ENCODE data around the gene LILRA6.
A peak's percentile ranks its signal among the peaks of the same experiment; 100 is the strongest.

DNA sequence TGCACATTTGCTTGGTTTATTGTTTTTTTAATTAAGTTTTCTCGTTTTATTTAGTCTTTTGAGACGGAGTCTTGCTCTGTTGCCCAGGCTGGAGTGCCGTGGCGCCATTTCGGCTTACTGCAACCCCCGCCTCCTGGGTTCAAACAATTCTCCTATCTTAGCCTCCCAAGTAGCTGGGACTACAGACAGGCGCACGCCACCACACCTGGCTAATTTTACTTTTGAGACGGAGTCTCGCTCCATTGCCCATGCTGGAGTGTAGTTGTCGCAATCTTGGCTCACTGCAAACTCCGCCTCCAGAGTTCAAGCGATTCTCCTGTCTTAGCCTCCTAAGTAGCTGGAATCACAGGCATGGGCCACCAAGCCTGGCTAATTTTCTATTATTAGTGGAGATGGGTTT, 40.6 kb downstream of the LILRA6 start:
- TF ChIP-seq, protein P1, sequence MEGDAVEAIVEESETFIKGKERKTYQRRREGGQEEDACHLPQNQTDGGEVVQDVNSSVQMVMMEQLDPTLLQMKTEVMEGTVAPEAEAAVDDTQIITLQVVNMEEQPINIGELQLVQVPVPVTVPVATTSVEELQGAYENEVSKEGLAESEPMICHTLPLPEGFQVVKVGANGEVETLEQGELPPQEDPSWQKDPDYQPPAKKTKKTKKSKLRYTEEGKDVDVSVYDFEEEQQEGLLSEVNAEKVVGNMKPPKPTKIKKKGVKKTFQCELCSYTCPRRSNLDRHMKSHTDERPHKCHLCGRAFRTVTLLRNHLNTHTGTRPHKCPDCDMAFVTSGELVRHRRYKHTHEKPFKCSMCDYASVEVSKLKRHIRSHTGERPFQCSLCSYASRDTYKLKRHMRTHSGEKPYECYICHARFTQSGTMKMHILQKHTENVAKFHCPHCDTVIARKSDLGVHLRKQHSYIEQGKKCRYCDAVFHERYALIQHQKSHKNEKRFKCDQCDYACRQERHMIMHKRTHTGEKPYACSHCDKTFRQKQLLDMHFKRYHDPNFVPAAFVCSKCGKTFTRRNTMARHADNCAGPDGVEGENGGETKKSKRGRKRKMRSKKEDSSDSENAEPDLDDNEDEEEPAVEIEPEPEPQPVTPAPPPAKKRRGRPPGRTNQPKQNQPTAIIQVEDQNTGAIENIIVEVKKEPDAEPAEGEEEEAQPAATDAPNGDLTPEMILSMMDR (IDR thresholded peaks at IDR 0.05; ENCODE audit: control extremely low read depth in 1 of 3, insufficient read depth in 1 of 3, low read depth in 1 of 3, low read length in 3 of 3), result no peak
- no peak for TF ChIP-seq POLR2AphosphoS5 (IDR thresholded peaks at IDR 0.05; ENCODE audit: low read depth, low read length)
- TF ChIP-seq EZH2 (IDR thresholded peaks at IDR 0.05; ENCODE audit: low read depth, low read length, severe bottlenecking), result no peak
- no peak for TF ChIP-seq BCL11A (IDR thresholded peaks at IDR 0.05; ENCODE audit: low read depth in 2 of 2, low read length in 2 of 2)
- no peak for TF ChIP-seq RNF2 (IDR thresholded peaks at IDR 0.05; ENCODE audit: borderline replicate concordance, low read depth, low read length, missing control alignments, poor library complexity, severe bottlenecking)
- 0 out of 2 replicates have a peak, but pooled peaks have one; percentile 10 for TF ChIP-seq CEBPB (IDR thresholded peaks at IDR 0.05; ENCODE audit: low read depth, low read length)
- TF ChIP-seq RAD21 (IDR thresholded peaks at IDR 0.05 in 1 of 2, conservative IDR thresholded peaks at IDR 0.05 in 1 of 2; ENCODE audit: low read depth in 2 of 2, low read length in 2 of 2), result no peak
- no peak for TF ChIP-seq JUN (IDR thresholded peaks at IDR 0.05; ENCODE audit: low read depth, low read length)
- no peak for TF ChIP-seq HDAC2 (IDR thresholded peaks at IDR 0.05; ENCODE audit: borderline replicate concordance in 1 of 2, low read depth in 2 of 2, low read length in 2 of 2)
- TF ChIP-seq CHD2 (IDR thresholded peaks at IDR 0.05; ENCODE audit: low read length), result no peak
- no peak for TF ChIP-seq SP1 (IDR thresholded peaks at IDR 0.05; ENCODE audit: low read depth, low read length)
- TF ChIP-seq, protein P2, sequence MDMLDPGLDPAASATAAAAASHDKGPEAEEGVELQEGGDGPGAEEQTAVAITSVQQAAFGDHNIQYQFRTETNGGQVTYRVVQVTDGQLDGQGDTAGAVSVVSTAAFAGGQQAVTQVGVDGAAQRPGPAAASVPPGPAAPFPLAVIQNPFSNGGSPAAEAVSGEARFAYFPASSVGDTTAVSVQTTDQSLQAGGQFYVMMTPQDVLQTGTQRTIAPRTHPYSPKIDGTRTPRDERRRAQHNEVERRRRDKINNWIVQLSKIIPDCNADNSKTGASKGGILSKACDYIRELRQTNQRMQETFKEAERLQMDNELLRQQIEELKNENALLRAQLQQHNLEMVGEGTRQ (IDR thresholded peaks at IDR 0.05; ENCODE audit: low read length), result no peak
